Measurements from ENCODE around the gene SNRPA1.

Gene SNRPA1

GRCh38 chr15:101233651-101234280 is 61.3 kb downstream of the SNRPA1 start:
- DNase-seq = no peak

- DNase-seq = no peak
These were observed 62.4 kb downstream of the SNRPA1 start for GRCh38 chr15:101232677-101233076.

Data from activated CD8-positive, alpha-beta memory T cell treated with anti-CD3 and anti-CD28 coated beads for 24 hours (primary cell).